ENCODE data around the gene HYLS1. TPM values are rescaled to one million over a fixed set of nuclear protein-coding genes. Genes with fewer than 3 reads are reported as not detected.

The HYLS1 gene
- polyA plus RNA-seq, 1 experiment = 7.0 TPM

DNA sequence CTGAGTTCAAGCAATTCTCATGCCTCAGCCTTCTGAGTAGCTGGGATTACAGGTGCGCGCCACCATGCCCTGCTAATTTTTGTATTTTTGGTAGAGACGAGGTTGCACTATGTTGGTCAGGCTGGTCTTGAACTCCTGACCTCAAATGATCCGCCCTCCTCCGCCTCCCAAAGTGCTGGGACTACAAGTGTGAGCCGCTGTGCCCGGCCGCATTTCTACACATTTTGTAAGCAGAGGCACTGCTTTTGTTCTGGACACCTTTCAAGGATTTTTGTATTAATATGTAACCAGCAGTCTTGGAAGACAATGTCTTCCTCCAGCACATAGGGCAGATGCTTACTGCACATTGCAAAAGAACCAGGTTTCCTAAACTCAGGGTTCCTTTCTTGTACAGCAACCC, 47.0 kb downstream of the HYLS1 start:
- Histone ChIP-seq H3K27ac (ENCODE audit: low read depth, low read length) (no peak overlapping the region), H3K27me3 (ENCODE audit: control insufficient read depth, insufficient read depth, low read length) (peaks cover 26% of the 10 kb centered on the region), H3K4me3 (ENCODE audit: low read depth, low read length) (no peak overlapping the region), H3K9me3 (ENCODE audit: control insufficient read depth, insufficient read depth, low read length) (no peaks in the 10 kb centered on the region)
- CTCF ChIA-PET = no interaction called here
- POLR2A ChIA-PET = no interaction called here
- TF ChIP-seq, protein P1, sequence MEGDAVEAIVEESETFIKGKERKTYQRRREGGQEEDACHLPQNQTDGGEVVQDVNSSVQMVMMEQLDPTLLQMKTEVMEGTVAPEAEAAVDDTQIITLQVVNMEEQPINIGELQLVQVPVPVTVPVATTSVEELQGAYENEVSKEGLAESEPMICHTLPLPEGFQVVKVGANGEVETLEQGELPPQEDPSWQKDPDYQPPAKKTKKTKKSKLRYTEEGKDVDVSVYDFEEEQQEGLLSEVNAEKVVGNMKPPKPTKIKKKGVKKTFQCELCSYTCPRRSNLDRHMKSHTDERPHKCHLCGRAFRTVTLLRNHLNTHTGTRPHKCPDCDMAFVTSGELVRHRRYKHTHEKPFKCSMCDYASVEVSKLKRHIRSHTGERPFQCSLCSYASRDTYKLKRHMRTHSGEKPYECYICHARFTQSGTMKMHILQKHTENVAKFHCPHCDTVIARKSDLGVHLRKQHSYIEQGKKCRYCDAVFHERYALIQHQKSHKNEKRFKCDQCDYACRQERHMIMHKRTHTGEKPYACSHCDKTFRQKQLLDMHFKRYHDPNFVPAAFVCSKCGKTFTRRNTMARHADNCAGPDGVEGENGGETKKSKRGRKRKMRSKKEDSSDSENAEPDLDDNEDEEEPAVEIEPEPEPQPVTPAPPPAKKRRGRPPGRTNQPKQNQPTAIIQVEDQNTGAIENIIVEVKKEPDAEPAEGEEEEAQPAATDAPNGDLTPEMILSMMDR (IDR thresholded peaks at IDR 0.05; ENCODE audit: low read depth, low read length) = no peak
- no peak for DNase-seq (ENCODE audit: low read depth, low spot score)

GRCh38 chr11:125935056-125935455, 47.6 kb downstream of the HYLS1 start:
- Histone ChIP-seq H3K9me3 (ENCODE audit: control insufficient read depth, insufficient read depth, low read length) (no peaks in the 10 kb centered on the region), H3K27ac (ENCODE audit: low read depth, low read length) (no peak overlapping the region), H3K4me3 (ENCODE audit: low read depth, low read length) (no peak overlapping the region), H3K27me3 (ENCODE audit: control insufficient read depth, insufficient read depth, low read length) (peaks cover 24% of the 10 kb centered on the region)
- CTCF ChIA-PET = no interaction called here
- no peak for DNase-seq (ENCODE audit: low read depth, low spot score)
- POLR2A ChIA-PET = no interaction called here
- TF ChIP-seq, protein P1 (IDR thresholded peaks at IDR 0.05; ENCODE audit: low read depth, low read length) = no peak

DNA sequence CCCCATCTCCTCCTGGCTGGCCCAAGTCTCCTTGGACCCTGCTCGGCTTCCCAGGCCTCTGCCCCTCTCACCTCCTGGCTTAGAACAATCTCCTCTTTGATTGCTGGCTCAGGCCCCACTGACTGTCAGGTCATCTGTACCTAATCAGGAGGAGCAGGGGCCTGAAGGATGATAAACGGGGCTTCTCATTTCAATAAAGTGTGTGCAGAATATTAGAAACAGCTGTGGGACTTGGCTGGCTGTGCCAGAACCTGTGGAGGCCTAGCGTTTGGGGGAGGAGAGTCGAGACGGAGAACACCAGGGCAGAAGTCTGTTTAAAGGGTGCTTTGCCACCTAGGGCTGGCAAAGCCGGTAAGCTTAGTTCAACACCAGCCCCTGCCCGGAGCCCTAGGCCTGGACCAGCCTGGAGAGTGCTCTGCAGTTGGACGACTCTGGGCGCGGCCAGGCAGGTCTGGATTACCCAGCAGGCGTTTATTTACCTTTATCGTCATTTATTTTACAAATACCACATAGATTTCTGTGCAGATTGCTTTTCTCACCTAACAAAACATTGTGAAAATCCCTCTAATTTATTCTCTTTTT, 48.2 kb downstream of the HYLS1 start:
- H3K4me3 ChIP-seq (ENCODE audit: low read depth, low read length) = no peak overlapping the region

GRCh38 chr11:125938418-125938817, 51.0 kb downstream of the HYLS1 start:
- peaks cover 20% of the 10 kb centered on the region for H3K27me3 ChIP-seq (ENCODE audit: control insufficient read depth, insufficient read depth, low read length)
- DNase-seq (ENCODE audit: low read depth, low spot score) = no peak
- H3K4me3 ChIP-seq (ENCODE audit: low read depth, low read length) = no peak overlapping the region
- H3K9me3 ChIP-seq (ENCODE audit: control insufficient read depth, insufficient read depth, low read length) = no peaks in the 10 kb centered on the region
- no peak overlapping the region for H3K27ac ChIP-seq (ENCODE audit: low read depth, low read length)
- CTCF ChIA-PET = interaction anchor here (0.8 to 1.9 kb wide), 4 partner anchors 11 to 255 kb away, joined by 3 to 5 read pairs (median 4); no protein-coding TSS in a partner anchor
- POLR2A ChIA-PET = no interaction called here
- TF ChIP-seq, protein P1 (IDR thresholded peaks at IDR 0.05; ENCODE audit: low read depth, low read length) = no peak

More for the DNA sequence above, 48.2 kb downstream of the HYLS1 start:
- ChIA-PET POLR2A (no interaction called here), CTCF (no interaction called here)
- Histone ChIP-seq H3K27me3 (ENCODE audit: control insufficient read depth, insufficient read depth, low read length) (peaks cover 24% of the 10 kb centered on the region), H3K9me3 (ENCODE audit: control insufficient read depth, insufficient read depth, low read length) (no peaks in the 10 kb centered on the region), H3K27ac (ENCODE audit: low read depth, low read length) (no peak overlapping the region)
- DNase-seq (ENCODE audit: low read depth, low spot score) = no peak
- TF ChIP-seq, protein P1 (IDR thresholded peaks at IDR 0.05; ENCODE audit: low read depth, low read length) = no peak

- TF ChIP-seq, protein P1 (IDR thresholded peaks at IDR 0.05; ENCODE audit: low read depth, low read length) = no peak
- H3K9me3 ChIP-seq (ENCODE audit: control insufficient read depth, insufficient read depth, low read length) = no peaks in the 10 kb centered on the region
- H3K4me3 ChIP-seq (ENCODE audit: low read depth, low read length) = no peak overlapping the region
- ChIA-PET CTCF (interaction anchor here (1.2 to 1.9 kb wide), 2 partner anchors 11 to 16 kb away, joined by 4 to 5 read pairs; no protein-coding TSS in a partner anchor), POLR2A (no interaction called here)
- H3K27ac ChIP-seq (ENCODE audit: low read depth, low read length) = no peak overlapping the region
- H3K27me3 ChIP-seq (ENCODE audit: control insufficient read depth, insufficient read depth, low read length) = peaks cover 24% of the 10 kb centered on the region
- DNase-seq (ENCODE audit: low read depth, low spot score) = no peak
Observed at GRCh38 chr11:125939081-125939521, 51.6 kb downstream of the HYLS1 start.

All from AG04450 (cell line).